K562 (cell line): ENCODE results near the gene SDCBP2. TPM values are rescaled to one million over a fixed set of nuclear protein-coding genes. Genes with fewer than 3 reads are reported as not detected.

ENCODE experiments used
- ARID1B ChIP-seq: fragments of 450-650 bp; IDR thresholded peaks from 2 replicates; pipeline ENCODE4 v1.6.1; 2016; ENCODE audit warnings: antibody characterized with exemption, mild to moderate bottlenecking, inconsistent platforms
- ATF7 ChIP-seq: fragments of 450-650 bp; IDR thresholded peaks from 2 replicates; pipeline ENCODE4 v1.7.1; 2014; ENCODE audit warnings: mild to moderate bottlenecking, moderate library complexity
- CCNT2 ChIP-seq: IDR thresholded peaks from 2 replicates; pipeline ENCODE4 v1.6.1; 2011; ENCODE audit warnings: borderline replicate concordance, low read depth, mild to moderate bottlenecking, moderate library complexity, mixed read lengths, low read length; ENCODE audit not compliant: insufficient read length; ENCODE audit errors: extremely low read depth
- CEBPB ChIP-seq: fragments of 450-650 bp; IDR thresholded peaks from 2 replicates; pipeline ENCODE4 v1.6.1; 2016; ENCODE audit warnings: missing genetic modification characterization, missing compliant biosample characterization
- FIP1L1 ChIP-seq: fragments of 200-400 bp; formaldehyde crosslinking; IDR thresholded peaks from 2 replicates; pipeline ENCODE4 v1.6.1; 2018; ENCODE audit warnings: mild to moderate bottlenecking, low read depth, low read length; ENCODE audit not compliant: poor library complexity, severe bottlenecking
- KHSRP ChIP-seq: fragments of 450-650 bp; IDR thresholded peaks from 2 replicates; pipeline ENCODE4 v1.6.1; 2017
- MAFG ChIP-seq: fragments of 450-650 bp; conservative IDR thresholded peaks from 2 replicates; pipeline ENCODE4 v1.6.1; 2016; ENCODE audit warnings: missing genetic modification characterization, missing compliant biosample characterization
- RBBP5 ChIP-seq: fragments of 200-600 bp; sonication (generic); IDR thresholded peaks from 2 replicates; pipeline ENCODE4 v1.6.1; 2012; ENCODE audit warnings: borderline replicate concordance, mild to moderate bottlenecking, low read length, control low read depth, inconsistent platforms; ENCODE audit not compliant: insufficient read depth, poor library complexity, severe bottlenecking
- RFX7 ChIP-seq: fragments of 250-450 bp; sonication (Bioruptor Pico); IDR thresholded peaks from 2 replicates; pipeline ENCODE4 v1.5.1; 2021; ENCODE audit warnings: mild to moderate bottlenecking
- SIN3A ChIP-seq, 2 experiments: fragments of 150-350 bp in 1 of 2; IDR thresholded peaks; 2 replicates each; pipeline ENCODE4 v1.6.1; 2011 to 2016; ENCODE audit warnings: borderline replicate concordance in 2 of 2, low read depth in 2 of 2, low read length in 2 of 2, mild to moderate bottlenecking in 2 of 2, moderate library complexity in 2 of 2; ENCODE audit not compliant: control insufficient read depth in 1 of 2
- SMAD4 ChIP-seq: fragments of 250-450 bp; sonication (Bioruptor Pico); conservative IDR thresholded peaks from 2 replicates; pipeline ENCODE4 v1.8.0; 2021; ENCODE audit warnings: inconsistent platforms, mild to moderate bottlenecking, moderate library complexity
- TSHZ1 ChIP-seq: fragments of 250-450 bp; sonication (Bioruptor Pico); IDR thresholded peaks from 2 replicates; pipeline ENCODE4 v1.4.0; 2020; ENCODE audit warnings: mild to moderate bottlenecking, moderate library complexity
- ZBTB1 ChIP-seq: sonication (generic); formaldehyde crosslinking; IDR thresholded peaks from 2 replicates; pipeline ENCODE4 v1.8.1; 2023; ENCODE audit warnings: missing genetic modification reagents, low read depth, mild to moderate bottlenecking, borderline replicate concordance
- ZBTB12 ChIP-seq: fragments of 250-450 bp; sonication (Bioruptor Pico); IDR thresholded peaks from 2 replicates; pipeline ENCODE4 v1.4.0; 2020
- ZNF165 ChIP-seq: fragments of 250-450 bp; sonication (Bioruptor Pico); IDR thresholded peaks from 2 replicates; pipeline ENCODE4 v1.4.0; 2020; ENCODE audit warnings: borderline replicate concordance
- ZNF212 ChIP-seq: fragments of 450-650 bp; formaldehyde crosslinking; IDR thresholded peaks from 2 replicates; pipeline ENCODE4 v1.4.0; 2020; ENCODE audit warnings: mild to moderate bottlenecking
- ZNF589 ChIP-seq: fragments of 200-800 bp; sonication (Bioruptor generic); IDR thresholded peaks from 2 replicates; pipeline ENCODE4 v1.6.1; 2016; ENCODE audit warnings: low read depth, missing genetic modification characterization, missing compliant biosample characterization
- polyA plus RNA-seq, 8 experiments: library from polyadenylated mRNA; depleted of rRNA in 4 of 8; stranded (reverse) in 5 of 8; unstranded in 3 of 8; fragments of >200 nt; fragmentation: Nextera tagmentation in 2 of 8; fragmentation: Illumina TruSeq in 1 of 8; extraction: Ambion mirVana in 2 of 8; extraction: Trizol in 1 of 8; gene quantifications; 2 replicates each; pipeline versions ENCODE4 v1.2.1 to v1.2.3, GENCODE V29; 2011 to 2014; ENCODE audit warnings: inconsistent platforms in 1 of 8, missing spikeins in 1 of 8
- total RNA-seq, 7 experiments: library from RNA; depleted of rRNA in 6 of 7; stranded (reverse); fragments of >200 nt in 6 of 7; fragmentation: Illumina TruSeq in 2 of 7; extraction: Trizol in 2 of 7; gene quantifications; 2 replicates each; pipeline versions ENCODE4 v1.2.1 to v1.2.3, GENCODE V29; 2011 to 2021; ENCODE audit warnings: low replicate concordance in 1 of 7
- TF ChIP-seq, protein P1 (sequence below): sonication (generic); formaldehyde crosslinking; IDR thresholded peaks from 2 replicates; pipeline ENCODE4 v1.8.1; 2022; ENCODE audit warnings: missing genetic modification reagents
- TF ChIP-seq, protein P2 (sequence below): fragments of 250-450 bp; sonication (Bioruptor Pico); IDR thresholded peaks from 2 replicates; pipeline ENCODE4 v1.5.0; 2020; ENCODE audit warnings: mild to moderate bottlenecking

The SDCBP2 gene
- total and polyA plus RNA-seq, 9 of the 15 experiments (the other 6 are each of a cell fraction or from before 2014, with no cell fraction given): 0.06 to 1.2 (median 0.80) TPM

DNA sequence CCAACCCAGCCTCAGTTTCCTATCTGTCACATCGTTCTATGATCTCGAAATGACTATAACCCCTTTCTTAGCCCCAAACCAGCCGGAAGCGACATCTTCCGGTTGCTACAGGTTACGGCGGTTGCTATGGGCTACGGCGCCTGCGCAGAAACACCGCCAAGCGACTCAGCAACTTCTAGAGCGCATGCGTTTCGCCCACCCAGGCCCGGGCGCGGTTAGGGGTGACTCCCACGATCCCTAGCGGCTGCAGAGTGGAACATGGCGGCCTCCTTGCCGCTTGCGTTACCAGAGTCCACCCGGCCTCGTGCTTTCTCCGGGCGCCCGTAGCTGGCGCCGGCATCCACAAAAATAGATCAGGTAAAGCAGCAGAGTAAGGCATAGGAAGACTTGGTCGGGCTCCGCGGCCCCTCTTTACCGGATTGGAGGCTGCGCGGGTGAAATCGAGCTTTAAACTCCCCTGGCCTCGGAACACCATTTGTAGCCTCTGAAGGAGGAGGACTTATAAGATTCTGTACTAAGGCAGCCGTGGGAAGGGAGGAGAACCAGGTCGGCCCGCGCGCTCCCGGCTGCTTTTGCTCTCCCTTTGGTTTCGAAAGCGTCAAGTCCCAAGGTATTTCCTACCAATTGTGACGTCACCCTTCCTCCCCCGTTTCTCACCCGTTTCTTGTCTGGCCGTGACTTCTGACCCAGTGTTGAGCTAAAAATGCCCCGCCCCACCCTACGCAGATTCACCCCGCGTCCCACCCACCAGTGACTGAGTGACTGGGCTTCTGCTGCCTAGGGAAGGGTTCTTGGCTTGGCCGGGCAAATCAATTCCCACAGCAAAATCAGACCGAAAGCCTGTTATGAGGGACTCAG is 3.5 kb downstream of the SDCBP2 start (continued):
- no peak for TF ChIP-seq TSHZ1 (CRISPR knock-in tag)
- TF ChIP-seq CEBPB (tag): peak; percentile 50; the same call in 1 of the 2 replicates
- TF ChIP-seq, protein P1, sequence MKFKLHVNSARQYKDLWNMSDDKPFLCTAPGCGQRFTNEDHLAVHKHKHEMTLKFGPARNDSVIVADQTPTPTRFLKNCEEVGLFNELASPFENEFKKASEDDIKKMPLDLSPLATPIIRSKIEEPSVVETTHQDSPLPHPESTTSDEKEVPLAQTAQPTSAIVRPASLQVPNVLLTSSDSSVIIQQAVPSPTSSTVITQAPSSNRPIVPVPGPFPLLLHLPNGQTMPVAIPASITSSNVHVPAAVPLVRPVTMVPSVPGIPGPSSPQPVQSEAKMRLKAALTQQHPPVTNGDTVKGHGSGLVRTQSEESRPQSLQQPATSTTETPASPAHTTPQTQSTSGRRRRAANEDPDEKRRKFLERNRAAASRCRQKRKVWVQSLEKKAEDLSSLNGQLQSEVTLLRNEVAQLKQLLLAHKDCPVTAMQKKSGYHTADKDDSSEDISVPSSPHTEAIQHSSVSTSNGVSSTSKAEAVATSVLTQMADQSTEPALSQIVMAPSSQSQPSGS: peak; percentile 80; the same call in 1 of the 2 replicates
- TF ChIP-seq, protein P2, sequence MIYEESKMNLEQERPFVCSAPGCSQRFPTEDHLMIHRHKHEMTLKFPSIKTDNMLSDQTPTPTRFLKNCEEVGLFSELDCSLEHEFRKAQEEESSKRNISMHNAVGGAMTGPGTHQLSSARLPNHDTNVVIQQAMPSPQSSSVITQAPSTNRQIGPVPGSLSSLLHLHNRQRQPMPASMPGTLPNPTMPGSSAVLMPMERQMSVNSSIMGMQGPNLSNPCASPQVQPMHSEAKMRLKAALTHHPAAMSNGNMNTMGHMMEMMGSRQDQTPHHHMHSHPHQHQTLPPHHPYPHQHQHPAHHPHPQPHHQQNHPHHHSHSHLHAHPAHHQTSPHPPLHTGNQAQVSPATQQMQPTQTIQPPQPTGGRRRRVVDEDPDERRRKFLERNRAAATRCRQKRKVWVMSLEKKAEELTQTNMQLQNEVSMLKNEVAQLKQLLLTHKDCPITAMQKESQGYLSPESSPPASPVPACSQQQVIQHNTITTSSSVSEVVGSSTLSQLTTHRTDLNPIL (CRISPR knock-in tag): no peak
- no peak for TF ChIP-seq ARID1B
- TF ChIP-seq FIP1L1: peak; percentile 21
- no peak for TF ChIP-seq ZBTB1
- TF ChIP-seq ZNF165 (CRISPR knock-in tag): no peak
- 0 out of 2 replicates have a peak, but pooled peaks have one; percentile 58 for TF ChIP-seq ZNF589
- peak; percentile 91 for TF ChIP-seq RBBP5
- peak; percentile 39 for TF ChIP-seq CCNT2
- TF ChIP-seq RFX7 (CRISPR knock-in tag): no peak
- no peak for TF ChIP-seq SIN3A (IDR thresholded peaks at IDR 0.05; ENCODE audit: borderline replicate concordance in 2 of 2, control insufficient read depth in 1 of 2, low read depth in 2 of 2, low read length in 2 of 2)
- no peak for TF ChIP-seq ZNF212 (CRISPR knock-in tag)
- TF ChIP-seq ZBTB12: no peak
- no peak for TF ChIP-seq MAFG (tag)
- TF ChIP-seq ATF7: peak; percentile 97
- peak; percentile 42; the same call in 1 of the 2 replicates for TF ChIP-seq SMAD4
- peak; percentile 44; the same call in 1 of the 2 replicates for TF ChIP-seq KHSRP
